Tibial nerve (tissue), 4 donors: Measurements from ENCODE around the gene PRUNE2.

ENCODE experiments used
- CTCF ChIP-seq, 5 experiments: fragments of 200-600 bp in 3 of 5; fragments of 450-650 bp in 2 of 5; sonication (generic) in 3 of 5; IDR thresholded peaks; one replicate each; pipeline ENCODE4 v1.5.1; 2016 to 2019; ENCODE audit warnings: antibody characterized with exemption in 5 of 5, mild to moderate bottlenecking in 3 of 5, moderate library complexity in 2 of 5
- EP300 ChIP-seq, 2 donors: sonication (generic); formaldehyde crosslinking; IDR thresholded peaks; one replicate each; pipeline ENCODE4 v1.6.1; 2017; ENCODE audit warnings: antibody characterized with exemption in 2 of 2, mild to moderate bottlenecking in 1 of 2
- POLR2A ChIP-seq, 2 donors: fragments of 450-650 bp; IDR thresholded peaks; one replicate each; pipeline ENCODE4 v1.6.1; 2017; ENCODE audit warnings: antibody characterized with exemption in 2 of 2, mild to moderate bottlenecking in 2 of 2, moderate library complexity in 2 of 2

DNA sequence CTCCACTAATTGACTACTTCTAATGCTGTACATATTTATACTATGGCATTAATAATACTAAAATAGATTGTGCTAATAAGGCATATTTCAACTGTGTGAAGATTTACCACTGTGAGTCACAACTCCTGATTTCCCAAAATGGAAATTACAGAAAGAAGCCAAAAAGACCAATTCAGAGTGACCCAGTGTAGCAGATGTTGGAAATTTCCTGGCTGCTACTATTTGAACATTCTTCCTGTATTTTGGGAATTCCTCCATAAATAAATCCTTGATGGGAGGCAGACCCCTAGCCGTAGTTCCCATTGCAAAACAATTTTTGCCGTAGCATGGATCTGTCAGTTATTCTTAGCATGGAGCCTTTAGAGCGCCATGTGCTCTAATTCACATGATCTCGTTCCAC is 11.4 kb upstream of the PRUNE2 start:
- TF ChIP-seq CTCF (IDR thresholded peaks at IDR 0.05), result no peak
- TF ChIP-seq POLR2A (IDR thresholded peaks at IDR 0.05), result no peak
- TF ChIP-seq EP300 (IDR thresholded peaks at IDR 0.05), result no peak
